H1 (cell line): ENCODE measurements around the gene ADCY3. TPM values are rescaled to one million over a fixed set of nuclear protein-coding genes. Genes with fewer than 3 reads are reported as not detected.

Source experiments
- EGR1 ChIP-seq: IDR thresholded peaks from 2 replicates; pipeline ENCODE4 v1.6.1; 2011; ENCODE audit warnings: low read depth, low read length, borderline replicate concordance
- JUND ChIP-seq: IDR thresholded peaks from 2 replicates; pipeline ENCODE4 v1.6.1; 2011; ENCODE audit warnings: mild to moderate bottlenecking, improper control_type of control experiment, low read length
- MAFK ChIP-seq: IDR thresholded peaks from 2 replicates; pipeline ENCODE4 v1.6.1; 2012; ENCODE audit warnings: low read depth, mild to moderate bottlenecking, improper control_type of control experiment, low read length
- NRF1 ChIP-seq: IDR thresholded peaks from 2 replicates; pipeline ENCODE4 v1.6.1; 2011; ENCODE audit warnings: mild to moderate bottlenecking, low read depth, low read length, improper control_type of control experiment
- RXRA ChIP-seq: IDR thresholded peaks from 2 replicates; pipeline ENCODE4 v1.6.1; 2011; ENCODE audit warnings: low read depth, mild to moderate bottlenecking, low read length, moderate library complexity; ENCODE audit not compliant: insufficient read depth
- SAP30 ChIP-seq: fragments of 300-600 bp; sonication (generic); IDR thresholded peaks from 2 replicates; pipeline ENCODE4 v1.7.1; 2012; ENCODE audit warnings: low read length, moderate library complexity, mild to moderate bottlenecking, inconsistent platforms; ENCODE audit not compliant: insufficient read depth, insufficient replicate concordance
- TAF7 ChIP-seq: optimal IDR thresholded peaks from 2 replicates; pipeline ENCODE3; 2011; ENCODE audit warnings: low read depth, mild to moderate bottlenecking, inconsistent platforms, low read length, moderate library complexity, borderline replicate concordance
- TCF12 ChIP-seq: IDR thresholded peaks from 2 replicates; pipeline ENCODE4 v1.6.1; 2011; ENCODE audit warnings: low read depth, mild to moderate bottlenecking, low read length
- polyA plus RNA-seq, 7 experiments: library from polyadenylated mRNA; depleted of rRNA in 3 of 7; stranded (reverse) in 5 of 7; unstranded in 2 of 7; fragments of >200 nt in 5 of 7; fragments of 200-250 nt in 2 of 7; gene quantifications; 1 replicate in 5 of 7; 2 replicates in 1 of 7; 4 replicates in 1 of 7; pipeline versions ENCODE4 v1.2.1 to v1.2.3, GENCODE V29; 2011 to 2013; ENCODE audit warnings: missing spikeins in 2 of 7, mixed read lengths in 2 of 7
- total RNA-seq: library from RNA; stranded (reverse); fragmentation: NEBNext Ultra II Directional; extraction: Animal tissue kit (Norgen Biotek cat#: 25700); gene quantifications from 2 replicates; pipeline ENCODE4 v1.2.1, GENCODE V29; 2021

ADCY3 gene
- total and polyA plus RNA-seq, 2 of the 8 experiments (the other 6 are each of a cell fraction or from before 2014, with no cell fraction given) = 45.1 to 52.9 TPM

- TF ChIP-seq MAFK (no peak), SAP30 (no peak), JUND (no peak), TAF7 (no peak), EGR1 (no peak), NRF1 (no peak), TCF12 (no peak), RXRA (no peak)
These were observed 89.7 kb downstream of the ADCY3 start (continued) for GRCh38 chr2:24830351-24830750.
